Iris pigment epithelial cell (primary cell): ENCODE results near the gene CELF2.

ENCODE experiments used
- DNase-seq: peaks from one replicate; pipeline ENCODE4 v3.0.0-alpha.2; 2011; ENCODE audit warnings: low read depth

The CELF2 gene

GRCh38 chr10:11250304-11250703 is 232.6 kb downstream of the CELF2 start:
- no peak for DNase-seq

GRCh38 chr10:11252887-11253286 is 235.2 kb downstream of the CELF2 start:
- DNase-seq, result no peak

DNA sequence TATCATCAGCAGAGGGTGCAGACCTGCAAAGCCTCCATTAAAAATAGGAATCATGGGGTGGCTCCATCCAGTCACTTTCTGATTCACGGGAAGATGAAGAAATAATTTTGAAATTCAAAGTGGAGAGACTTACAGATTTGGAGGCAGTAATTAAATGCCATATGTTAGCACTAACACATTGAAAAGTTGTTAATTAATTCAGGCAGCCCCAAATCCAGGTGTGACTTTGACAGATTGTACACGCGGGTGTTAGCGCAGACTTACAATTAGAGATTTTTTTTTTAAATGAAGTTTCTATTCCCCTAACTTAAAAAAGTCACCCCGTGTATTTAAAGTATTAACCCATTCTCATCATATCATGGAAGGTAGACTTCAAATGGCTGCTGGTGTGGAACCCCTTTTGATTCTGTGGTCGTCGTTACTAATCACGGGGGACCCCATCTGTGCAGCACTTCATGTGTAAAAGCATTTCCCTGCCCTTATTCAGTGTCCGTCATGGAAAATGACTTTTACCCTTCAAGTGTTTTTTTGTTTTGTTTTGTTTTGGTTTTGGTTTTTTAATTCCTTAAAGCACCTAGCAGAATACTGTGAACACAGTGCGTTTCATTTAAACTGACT is 235.8 kb downstream of the CELF2 start:
- no peak for DNase-seq

DNA sequence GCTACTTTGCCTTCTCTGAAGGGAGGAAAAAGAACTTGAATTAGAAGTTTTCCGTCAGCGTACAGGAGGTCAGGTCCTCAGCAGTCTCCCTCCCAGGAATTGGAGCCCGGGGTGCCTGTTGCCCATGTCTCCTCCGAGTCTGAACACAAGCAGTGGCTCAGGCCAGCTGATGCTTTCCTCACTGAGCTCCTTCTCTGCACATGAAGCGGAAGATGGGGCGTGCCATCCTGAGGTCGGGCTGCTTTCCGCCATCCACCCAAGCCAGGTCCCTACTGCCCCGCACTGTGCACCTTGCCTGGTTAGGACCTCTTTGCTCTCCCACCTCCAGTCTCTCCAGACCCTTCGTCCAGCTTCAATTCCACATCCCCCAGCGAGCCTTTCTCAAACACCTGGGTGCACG is 237.5 kb downstream of the CELF2 start:
- no peak for DNase-seq

DNA sequence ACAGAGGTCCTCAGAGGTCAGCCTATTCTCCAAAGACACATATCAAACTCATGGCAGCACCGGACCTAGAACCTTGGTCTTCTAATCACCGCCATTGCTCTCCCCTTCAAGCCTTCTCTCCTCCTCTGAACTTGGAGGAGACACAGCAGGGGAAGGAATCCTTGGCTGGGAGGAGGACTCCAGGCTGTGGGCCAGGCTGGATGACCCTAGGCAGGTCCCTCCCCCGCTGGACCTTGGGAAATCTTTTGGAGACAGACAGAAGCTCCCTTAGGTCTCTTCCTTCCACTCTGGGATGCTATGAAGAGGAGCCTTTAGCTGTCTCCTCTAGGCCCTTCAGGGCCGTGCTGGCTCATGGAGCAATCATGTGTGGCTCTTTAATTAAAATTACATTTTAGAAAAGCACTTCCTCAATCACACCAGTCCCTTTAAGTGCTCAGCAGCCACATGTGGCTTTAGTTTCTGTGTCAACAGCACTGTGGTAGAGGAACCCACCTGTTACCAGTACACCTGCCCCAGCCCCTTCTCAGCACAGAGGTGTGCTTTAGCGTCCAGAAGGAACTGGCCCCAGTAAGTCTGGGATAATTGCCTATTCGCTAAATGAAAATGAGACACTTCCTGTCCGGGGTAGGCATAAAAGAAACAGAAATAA is 238.2 kb downstream of the CELF2 start:
- DNase-seq, result no peak

DNA sequence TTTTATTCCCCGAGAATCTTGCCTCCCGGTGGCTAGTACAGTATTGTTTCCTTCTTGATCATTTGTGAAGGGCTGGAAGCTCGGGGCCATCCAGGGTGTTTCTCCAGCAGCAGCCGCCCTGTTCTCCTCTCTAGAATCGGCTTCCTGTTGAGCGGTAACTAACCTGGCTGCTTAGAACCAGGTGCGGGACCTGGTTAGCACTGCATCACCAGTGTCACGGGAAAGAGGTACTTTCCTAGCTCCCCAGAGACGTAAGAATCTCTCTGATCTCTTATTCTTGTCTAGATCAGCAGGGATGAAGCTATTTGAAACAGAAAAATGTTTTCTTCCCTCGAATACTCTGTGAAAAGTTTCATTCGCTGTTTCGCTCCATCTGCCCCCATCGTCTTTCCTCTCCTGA is 239.2 kb downstream of the CELF2 start:
- DNase-seq, result no peak

DNA sequence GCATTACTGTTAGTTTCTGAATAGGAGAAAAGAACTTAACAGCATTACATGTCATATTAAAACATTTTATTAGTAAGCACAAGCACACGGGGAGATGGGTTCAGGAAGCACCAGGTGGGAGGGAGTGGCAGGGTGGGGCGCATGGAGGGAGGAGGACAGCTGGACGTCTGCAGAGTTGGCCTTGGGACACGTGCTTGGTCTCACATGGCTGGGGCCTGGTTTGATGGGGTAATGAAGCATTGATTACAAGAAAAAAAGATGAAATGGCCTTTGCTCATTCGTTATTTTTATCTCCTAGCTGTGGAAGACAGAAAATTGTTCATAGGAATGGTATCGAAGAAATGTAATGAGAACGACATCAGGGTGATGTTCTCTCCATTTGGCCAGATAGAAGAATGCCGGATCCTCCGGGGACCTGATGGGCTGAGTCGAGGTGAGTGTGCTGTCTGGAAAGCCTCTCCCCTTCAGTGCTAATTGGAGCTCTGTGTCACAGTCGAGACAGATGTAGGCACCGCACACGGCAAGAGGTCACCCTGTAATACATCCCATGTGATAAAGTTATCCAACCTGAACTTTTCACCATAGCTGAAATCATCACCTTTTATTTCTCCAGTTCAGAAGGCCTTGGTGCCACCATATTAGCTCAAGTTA is 239.9 kb downstream of the CELF2 start:
- no peak for DNase-seq

- DNase-seq, result no peak
Measured at GRCh38 chr10:11260170-11260569, 242.5 kb downstream of the CELF2 start.

GRCh38 chr10:11261143-11261542 is 243.5 kb downstream of the CELF2 start:
- DNase-seq, result no peak

DNA sequence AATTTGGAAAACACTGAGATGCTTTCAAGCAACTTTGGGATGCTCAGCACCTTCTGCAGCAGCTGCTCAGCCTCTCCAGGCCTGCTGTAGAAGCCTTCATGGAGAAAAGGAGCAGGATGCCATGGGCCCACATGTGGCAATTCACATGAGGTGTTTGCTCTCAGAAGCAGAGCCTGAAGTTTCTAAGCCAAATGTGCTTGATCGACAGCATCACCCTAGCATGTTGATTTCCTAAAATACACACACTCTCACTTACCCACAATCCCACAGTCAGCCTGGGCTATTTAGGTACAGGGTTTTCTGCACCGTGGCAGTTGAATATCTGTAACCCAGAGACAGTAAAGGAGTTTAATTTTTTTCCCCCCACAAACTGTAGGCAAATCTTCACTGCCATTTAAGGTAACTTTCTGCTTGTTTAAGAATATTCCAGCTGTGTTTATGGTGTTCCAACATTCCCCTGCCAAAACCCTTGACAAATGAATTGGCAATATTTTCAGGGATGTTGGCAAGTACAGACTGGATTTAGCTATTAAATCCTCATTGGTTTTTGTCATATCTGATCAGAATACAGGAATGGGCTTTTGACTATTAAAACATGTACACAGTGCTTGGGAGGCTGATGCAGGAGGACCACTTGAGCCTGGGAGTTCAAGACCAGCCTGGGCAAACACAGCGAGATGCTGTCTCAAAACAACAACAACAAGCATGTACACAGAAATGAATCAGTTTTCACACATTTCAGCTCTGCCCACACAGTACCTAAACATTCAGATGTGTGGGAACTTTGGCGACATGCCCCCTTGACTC is 244.2 kb downstream of the CELF2 start:
- DNase-seq, result no peak

- DNase-seq, result no peak
Measured at GRCh38 chr10:11262494-11263345, 245.0 kb downstream of the CELF2 start.

DNA sequence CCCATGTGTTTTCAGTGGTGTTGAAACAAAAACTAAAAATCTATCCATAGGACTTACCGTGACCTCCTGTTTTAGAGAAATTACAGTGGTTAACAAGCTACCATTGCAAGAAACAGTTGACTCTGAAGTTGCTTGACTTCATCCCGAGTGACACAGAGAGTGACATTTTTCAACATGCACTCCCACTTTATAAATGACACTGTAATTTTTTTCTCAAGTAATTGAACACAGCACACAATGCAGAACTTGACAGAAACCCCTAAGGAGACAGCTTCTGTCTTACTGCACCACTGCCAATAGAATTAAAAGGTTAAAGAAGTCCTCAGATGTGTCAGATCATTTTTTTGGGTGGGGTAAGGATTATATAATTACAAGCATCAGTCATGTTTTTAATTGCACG is 246.1 kb downstream of the CELF2 start:
- DNase-seq, result no peak

DNA sequence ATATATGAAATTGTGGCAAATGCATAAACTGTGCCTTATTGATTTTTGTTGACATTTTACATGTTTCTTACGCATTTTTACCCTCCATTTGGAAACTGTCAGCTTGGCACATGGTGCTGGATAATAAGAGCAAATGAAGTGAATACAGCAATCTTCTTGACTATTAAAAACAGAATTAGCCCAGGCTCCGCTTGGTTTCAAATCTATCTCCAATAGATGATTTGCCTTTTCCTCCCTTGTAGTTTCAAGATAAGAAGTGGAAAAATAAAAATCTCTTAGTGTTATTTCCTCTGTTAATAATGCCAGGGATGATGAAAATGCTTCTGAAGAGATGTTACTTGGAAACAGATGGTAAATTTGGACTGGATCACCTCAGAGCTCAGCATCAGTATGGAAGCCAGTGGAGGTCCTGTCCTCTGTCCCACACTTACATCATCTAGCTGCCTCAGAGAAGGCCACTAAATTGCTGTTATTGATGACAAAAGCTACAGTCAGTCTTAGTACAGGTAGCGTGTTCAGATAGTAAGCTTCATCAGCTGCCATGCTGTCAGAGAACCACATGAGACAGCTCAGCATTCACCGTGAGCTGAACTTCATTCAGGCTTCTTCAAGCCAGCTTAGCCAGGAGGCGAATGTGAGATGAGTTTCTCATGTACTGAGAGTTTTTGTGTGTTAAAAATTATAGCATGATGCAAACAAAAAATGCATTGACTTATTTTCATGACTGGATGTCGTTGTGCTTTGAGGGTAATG is 246.8 kb downstream of the CELF2 start:
- no peak for DNase-seq

DNA sequence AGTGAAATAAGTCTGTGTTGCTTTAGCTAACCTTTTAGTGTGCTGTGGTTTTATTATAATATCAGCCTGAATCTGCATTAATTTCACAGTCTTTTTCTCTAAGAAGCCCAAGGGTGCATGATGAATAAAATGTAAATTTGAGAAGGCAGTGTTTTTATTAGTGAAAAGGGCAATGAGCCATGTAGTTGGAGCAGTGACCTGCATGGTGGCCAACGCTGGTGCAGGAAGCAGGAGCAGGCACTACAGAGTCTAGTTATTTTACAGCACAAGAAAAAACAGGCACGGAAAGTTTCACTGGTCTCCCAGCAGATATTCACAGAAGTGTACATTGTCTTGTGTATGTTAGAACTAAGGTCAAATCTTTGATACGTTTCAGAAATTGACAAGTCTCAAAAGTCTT is 247.8 kb downstream of the CELF2 start:
- no peak for DNase-seq

DNA sequence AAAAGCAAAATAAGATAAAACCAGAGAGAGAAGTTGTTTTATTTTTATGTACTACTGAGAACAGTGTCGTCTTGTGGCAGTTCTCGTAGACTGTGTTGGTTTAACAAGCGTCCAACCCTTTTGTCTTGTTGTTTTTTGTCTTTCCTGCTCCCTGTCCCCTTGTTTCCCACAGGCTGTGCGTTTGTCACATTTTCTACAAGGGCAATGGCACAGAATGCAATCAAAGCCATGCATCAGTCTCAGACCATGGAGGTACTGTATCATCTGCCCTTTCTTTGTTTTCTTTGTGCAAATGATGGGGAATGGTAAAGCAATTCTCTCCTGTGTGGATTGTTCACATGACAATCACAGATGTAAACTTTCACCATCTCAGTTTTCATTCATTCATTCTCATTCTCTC is 248.8 kb downstream of the CELF2 start:
- no peak for DNase-seq

GRCh38 chr10:11270135-11270857 is 252.6 kb downstream of the CELF2 start:
- DNase-seq, result peak; percentile 57

GRCh38 chr10:11270858-11271179 is 253.1 kb downstream of the CELF2 start:
- no peak for DNase-seq

GRCh38 chr10:11272915-11273389 is 255.3 kb downstream of the CELF2 start:
- no peak for DNase-seq

DNA sequence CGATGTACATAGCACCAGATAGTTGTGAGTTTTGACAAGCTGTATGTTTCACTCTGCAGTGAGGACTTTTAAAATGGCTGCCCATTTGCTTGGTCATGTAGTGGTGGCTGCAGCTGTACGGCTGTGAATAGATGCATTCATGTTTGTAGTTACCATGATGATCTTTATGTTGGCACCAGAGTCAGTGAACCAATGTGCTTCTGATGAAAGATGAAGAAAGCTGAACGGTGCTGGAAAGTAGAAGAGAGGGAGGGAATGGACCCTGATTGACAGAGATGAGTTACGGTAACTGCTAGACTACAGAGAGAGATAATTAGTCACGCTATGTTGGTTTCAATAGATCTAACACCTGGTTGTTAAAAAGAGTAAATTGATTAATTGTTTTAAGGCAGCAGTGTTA is 256.8 kb downstream of the CELF2 start:
- no peak for DNase-seq

- DNase-seq, result no peak
Measured at GRCh38 chr10:11275651-11276050, 258.0 kb downstream of the CELF2 start.
